ENCODE measurements around the gene GLB1L3.

The GLB1L3 gene

DNA sequence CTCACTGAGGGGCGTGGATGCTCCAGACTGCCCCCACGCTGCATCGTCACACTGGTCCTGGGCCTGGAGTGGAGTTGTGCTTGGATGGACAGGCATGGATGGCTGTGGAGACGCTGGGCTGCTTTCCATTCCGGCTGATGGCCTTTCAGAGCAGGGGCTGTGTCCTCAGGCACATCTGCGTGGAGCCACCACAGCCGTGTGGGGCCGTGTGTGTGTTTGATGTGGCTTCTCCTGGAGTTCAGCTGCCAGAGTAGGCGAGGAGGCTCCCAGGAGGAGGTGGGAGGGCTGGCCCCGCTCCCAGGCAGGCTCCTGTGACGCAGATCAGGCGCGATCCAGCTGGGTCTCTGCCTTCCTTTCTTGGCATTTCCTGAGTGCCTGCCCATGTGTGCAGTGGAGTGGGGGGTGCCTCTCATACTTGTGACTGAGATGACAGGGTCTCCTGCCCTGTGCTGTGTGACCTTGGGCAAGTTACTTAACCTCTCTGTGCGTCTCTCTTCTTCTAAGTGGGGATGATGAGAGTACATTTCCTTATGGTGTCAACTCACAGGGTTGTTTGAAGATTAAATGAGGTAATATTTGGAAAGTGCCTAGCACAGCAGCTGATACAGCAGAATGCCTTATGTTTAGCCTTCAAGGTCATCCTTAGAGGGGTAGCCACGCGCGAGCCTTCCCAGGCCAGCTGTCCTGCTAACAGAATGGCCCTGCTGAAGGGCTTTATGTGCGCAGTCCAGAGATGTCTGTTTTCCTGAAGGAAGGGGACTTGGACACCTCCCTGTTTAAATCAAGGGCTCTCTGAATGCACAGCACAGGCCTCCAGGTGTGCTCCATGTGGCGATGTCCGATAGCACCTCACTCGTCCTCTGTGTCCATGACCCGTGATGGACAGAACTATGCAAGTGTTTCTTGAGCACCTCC, 89.1 kb downstream of the GLB1L3 start:
- DNase-seq, result no peak

DNA sequence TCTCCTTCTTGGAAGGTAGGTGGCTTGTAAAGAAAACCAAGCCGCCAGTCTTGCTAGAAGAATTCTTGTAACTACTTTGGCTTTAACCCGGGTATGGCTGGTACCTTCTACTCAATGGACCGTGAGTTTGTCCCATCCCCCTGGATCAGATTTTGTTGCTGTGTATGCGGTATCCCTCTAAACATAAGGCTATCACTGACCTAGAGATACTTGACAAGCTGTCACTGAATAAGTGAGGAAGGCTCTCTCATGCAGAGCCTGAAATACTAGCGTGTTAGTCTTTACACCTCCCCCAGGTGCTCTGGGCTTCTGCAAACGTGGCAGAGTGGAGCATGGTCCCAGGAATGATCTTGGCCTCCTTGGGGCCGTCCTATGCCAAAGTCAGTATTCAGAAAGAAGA, 90.1 kb downstream of the GLB1L3 start:
- no peak for DNase-seq

DNA sequence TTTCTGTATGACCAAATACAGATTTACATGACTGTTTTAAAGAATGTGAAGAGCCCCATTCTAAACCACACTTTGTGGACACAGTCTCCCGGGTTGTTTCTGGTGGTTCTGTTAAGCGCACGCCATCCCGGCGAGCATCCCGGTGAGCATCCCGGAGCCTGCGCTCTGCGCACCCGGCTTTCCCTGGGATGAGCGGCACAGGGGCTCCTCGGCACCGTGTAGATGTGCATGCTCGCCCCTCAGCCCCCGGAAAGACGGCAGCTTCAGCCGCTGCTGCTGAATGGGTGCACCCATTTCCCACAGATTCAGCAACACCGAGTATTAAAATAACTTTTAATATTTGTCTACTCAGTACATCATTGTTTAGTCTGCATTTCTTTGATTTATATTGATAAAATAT, 91.6 kb downstream of the GLB1L3 start:
- no peak for DNase-seq
